Measurements from ENCODE around the gene CCL15.
"Not testable (repeated sequence)": the region's sequence is repeated elsewhere in the genome, so short reads cannot be mapped to it uniquely, and the experiment has no call there.

CCL15 gene, protein sequence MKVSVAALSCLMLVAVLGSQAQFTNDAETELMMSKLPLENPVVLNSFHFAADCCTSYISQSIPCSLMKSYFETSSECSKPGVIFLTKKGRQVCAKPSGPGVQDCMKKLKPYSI

DNA sequence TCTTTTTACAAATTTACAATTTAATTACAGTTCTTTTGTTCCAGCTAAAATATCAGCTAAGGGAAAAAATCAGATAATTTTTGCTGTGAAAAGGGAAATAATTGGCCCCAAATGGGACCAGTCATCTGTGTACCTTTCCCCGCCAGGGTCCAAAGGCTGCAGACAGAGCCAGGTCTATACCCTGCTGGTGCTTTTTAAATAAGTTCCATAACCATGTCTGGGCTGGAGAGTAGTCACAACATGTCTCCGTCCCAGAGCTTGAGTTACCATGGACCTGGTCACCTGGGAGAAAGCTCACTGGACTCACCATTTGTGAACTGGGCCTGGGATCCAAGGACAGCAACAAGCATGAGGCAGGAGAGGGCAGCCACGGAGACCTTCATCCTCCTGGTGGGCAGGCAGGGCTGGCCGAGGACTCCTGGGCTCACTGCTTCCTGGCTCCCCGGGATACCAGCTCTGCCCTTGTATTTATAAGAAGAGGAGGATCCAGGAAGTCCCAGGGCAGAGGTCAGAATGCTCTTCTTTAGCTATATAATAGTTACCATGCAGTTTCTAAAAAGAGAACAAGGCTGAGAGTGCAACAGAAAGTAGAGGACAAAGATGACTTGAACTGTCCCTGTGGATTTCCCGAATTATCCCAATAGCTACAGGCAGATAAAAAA is at the start of gene CCL15:
CCL15 (minus strand) TSS at position 444 of the 662 bp plus-strand sequence; CDS start at position 383, 61 bp downstream.
- DNase-seq, result no peak

DNA sequence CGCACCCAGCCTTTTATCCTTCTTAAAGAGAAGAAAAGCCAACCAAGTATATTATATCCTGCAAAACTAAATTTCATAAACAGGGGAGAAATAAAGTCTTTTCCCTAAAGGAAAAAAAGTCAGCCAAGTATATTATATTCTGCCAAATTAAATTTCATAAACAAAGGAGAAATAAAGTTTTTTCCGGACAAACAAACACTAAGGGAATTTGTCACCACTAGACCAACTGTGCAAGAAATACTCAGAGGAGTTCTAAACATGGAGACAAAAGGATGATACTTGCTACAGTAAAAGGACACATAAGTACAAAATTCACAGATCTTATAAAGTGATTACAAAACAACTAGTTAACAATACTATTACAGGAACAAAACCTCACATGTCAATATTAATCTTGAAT is 48.3 kb upstream of the CCL15 start:
- no peak for DNase-seq

DNA sequence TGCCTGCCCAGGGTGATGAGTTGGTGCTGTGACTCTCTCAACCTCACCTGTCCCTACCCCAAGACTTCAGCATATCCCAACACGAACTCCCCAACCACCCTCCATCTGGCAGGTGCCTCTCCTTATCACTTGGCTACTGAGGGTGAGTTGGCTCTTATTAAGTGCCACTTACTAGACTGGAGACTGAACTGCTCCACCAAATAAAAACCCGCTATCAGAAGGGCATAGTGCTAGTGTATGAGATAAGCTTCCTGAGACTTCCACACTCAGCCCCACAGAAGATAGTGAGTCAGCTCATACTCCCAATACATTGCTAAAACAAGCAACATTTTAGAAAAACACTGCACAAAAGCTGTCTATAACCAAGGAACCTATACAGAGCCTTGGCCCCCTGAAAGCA is 46.7 kb upstream of the CCL15 start:
- peak; percentile 41 for DNase-seq

DNA sequence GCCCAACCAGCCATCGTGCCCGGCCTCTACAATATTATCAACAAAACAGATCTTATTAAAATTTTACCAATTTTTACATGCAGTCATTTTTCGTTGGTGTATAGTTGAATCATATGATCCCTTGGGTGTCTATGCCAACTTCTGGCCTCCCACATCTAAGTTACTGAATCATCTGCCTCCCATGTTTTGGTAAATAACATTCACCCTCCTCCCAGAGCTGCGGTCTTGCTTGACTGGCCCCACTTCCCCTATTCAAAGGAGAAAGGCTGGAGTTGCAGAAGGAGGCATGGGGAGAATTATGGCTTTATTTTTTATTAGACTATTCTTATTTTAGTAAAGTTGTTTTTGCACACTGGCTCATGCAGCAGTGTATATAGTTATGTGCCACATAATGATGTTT is 34.9 kb upstream of the CCL15 start:
- no peak for DNase-seq

DNA sequence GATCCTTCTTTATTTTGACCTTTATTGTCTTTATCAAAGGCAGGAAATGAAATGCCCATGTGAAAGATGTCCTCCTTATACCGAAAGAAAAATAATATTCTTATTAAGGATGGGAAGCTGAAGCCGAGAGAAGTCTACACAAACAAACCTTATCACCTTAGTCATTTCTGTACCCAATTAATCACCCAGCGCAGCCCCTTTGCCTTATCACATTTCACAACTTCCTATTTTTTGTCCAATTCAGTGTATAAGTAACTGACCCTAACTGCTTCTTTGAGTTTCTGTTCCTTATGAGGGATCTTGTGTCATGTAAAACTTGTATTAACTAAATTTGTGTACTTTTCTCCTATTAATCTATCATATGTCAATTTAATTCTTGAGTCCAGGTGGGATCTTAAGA is 32.8 kb upstream of the CCL15 start:
- peak; percentile 85 for DNase-seq

DNA sequence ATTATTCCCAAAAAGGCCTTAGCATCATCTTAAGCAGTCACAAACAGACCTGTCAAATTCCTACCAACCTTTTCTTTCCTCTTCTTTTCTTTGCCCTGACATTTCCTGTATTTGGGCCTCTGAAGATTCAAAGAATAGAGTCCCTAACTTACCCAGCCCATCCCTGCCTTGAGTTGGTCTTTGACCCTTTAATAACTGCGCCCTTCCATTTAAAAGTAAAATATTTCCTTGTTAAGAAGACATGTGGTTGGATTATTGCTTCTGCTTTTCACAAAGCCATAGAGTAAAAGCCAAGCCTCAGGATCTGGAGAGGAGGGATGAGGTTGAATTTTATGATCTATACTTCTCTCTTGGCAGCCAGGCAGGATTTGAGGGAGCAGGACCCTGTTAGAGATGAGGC is 29.6 kb upstream of the CCL15 start:
- no peak for DNase-seq

DNA sequence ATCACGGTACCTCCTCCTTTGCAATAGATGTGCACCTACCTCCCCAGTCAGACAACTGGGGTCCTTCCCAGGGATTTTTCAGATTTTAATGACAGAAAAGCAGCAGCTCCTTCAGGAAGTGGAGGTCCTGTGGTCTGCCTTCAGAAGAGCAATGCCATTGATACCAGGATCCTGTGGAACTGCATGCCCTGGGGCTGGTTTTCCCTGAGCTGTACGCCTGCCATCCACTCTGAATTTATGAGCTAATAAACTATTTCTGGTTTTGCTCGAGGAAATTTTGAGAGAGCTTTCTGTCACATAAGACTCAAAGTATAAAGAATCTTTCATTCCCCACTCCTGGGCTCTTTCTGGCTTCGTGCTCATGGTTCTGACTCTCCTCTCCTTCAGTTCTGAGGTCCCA is 26.4 kb upstream of the CCL15 start:
- no peak for DNase-seq

DNA sequence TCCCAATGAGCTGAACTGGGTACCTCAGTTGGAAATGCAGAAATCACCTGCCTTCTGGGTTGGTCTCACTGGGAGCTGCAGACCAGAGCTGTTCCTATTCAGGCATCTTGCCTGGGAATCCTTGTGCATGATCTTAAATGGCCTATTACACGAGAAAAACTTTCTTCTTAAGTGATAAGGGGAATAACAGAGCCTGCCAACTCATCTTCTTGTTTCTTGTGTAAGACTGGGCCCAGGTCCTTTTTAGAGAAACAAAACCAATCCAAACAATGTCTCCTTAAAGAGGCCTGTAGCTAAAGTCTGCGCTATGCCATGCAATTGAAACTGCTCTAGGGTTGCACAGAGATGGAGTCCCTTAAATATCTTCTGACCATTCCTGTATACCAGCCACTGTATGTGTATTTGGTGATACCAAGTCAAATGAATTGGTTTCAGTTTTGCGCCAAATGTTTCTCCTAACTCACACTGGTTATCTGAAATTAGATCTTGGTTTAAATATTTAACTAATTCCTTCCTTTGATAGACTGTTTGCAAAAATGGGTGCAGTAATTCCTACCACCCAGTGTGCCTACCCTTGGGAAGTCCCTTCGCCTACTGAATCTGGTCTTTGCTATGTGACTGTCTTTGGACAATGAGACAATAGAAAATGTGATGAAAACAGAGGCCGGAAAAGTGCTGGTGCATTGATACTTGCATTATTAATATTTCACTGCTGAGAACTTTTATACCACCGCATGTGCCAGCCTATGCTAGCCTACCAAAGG is 22.9 kb upstream of the CCL15 start:
- no peak for DNase-seq

DNA sequence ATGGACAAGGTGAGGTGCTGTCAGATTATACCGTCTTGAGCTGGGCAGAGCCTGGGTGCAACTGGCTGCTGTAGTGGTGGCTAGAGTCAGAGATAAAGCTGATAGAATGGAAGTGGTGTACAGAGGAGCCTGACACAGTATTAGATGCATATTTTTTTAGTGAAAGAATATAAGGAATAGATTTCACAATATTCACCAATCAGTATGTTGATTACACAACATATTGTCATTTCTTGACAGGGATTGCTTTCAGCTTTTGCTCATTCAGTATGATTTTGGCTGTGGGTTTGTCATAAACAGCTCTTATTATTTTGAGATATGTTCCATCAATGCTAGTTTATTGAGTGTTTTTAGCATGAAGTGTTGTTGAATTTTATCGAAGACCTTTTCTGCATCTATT is 18.1 kb upstream of the CCL15 start:
- DNase-seq, result no peak

DNA sequence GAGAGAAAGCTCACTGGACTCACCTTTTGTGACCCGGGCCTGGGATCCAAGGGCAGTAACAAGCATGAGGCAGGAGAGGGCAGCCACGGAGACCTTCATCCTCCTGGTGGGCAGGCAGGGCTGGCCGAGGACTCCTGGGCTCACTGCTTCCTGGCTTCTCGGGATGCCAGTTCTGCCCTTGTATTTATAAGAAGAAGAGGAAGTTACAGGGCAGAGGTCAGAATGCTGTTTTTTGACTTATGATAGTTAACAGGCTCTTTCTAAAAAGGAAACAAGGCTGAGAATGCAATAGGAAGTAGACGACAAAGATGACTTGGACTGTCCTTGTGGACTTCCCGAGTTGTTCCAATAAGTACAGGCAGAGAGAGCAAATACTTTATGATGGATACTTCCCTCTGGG is 16.4 kb upstream of the CCL15 start, which contains the start of gene CCL23:
CCL23 (minus strand) TSS at position 174 of the 400 bp plus-strand sequence; CDS start at position 99, 75 bp downstream.
- peak; percentile 8 for DNase-seq

DNA sequence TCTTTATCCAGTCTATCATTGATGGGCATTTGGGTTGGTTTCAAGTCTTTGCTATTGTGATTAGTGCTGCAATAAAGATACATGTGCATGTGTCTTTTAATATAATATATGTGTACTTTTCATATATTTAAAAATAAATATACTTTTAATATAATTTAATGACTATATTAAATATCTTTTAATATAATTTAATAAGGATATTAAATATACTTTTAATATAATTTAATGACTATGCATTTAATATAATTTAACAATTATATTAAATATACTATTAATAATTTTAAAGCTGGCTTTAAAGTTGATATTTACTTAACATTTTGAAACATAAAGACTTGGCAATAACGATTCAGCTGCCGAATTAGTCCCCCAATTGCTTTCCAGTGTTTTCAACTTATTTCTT is 15.2 kb upstream of the CCL15 start:
- DNase-seq, result no peak

DNA sequence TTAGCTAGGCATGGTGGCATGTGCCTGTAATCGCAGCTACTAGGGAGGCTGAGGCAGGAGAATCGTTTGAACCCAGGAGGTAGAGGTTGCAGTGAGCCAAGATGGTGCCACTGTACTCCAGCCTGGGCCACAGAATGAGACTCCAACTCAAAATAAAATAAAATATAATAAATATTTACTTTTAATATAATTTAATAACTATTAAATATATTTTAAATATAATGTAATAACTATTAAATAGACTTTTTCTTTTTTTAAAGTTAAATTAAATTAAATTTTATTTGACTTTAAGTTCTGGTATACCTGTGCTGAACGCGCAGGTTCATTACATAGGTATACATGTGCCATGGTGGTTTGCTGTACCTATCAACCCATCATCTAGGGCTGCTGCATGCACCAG is 14.5 kb upstream of the CCL15 start:
- not testable (repeated sequence) for DNase-seq

DNA sequence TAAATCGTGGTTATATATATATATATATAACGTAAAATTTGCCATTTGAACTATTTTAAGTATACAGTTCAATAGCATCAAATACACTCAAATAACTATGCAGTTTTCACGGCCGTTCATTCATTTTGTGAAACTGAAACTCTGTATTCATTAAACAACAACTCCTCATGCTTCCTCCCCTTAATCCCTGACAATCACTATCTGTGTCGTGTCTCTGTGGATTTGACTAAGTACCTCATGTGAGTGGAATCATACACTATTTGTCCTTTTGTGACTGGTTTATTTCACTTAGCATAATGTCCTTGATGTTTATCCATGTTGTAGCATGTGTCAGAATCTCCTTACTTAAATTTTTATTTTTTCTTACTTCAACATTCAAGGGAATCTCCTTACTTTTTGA is 13.6 kb upstream of the CCL15 start:
- DNase-seq, result no peak

DNA sequence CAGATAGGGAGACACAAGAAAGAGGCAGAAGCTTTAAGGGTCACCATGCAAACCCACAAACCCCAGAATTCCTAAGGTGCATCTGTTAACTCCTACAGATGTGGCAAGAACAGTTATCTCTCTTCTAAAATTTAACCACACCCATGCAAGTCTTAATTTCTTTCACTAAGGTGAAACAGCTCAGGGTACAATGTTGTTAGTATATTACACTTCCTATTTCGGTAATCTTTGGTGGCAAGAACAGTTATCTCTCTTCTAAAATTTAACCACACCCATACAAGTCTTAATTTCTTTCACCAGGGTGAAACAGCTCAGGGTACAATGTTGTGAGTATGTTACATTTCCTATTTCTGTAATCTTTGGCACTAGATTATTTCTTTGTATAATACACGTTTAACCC is 9.8 kb upstream of the CCL15 start:
- peak; percentile 67 for DNase-seq

DNA sequence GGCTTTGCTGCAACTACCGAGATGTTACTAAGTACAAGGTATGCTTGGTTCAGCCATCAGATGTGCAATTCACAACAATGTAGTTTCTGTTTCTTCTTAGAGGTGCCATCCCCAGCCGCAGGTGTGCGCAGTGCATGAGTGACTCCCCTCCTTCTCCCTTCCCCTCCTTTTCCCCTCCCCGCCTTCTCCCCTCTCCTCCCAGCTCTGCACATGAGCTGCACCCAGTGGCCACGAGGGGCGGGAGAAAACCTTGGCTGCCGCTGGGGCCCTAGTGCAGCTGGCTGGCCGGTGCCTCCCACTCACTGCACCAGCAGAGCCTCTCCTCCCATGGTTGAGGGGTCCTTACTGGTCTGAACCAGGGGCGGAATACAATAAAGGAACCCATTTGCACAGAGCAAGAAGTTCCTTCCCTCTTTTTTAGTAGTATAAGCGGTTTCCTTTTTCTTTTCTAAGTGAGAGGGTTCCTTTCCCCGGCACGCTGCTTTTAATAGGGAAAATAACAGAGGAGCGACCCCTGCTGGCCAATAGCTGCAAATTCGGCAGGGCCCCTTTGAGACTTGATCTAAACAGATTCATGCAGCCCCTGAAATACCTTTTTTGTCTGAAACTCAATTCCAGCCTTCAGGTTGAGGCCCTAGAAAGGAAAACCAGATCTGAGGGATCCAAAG is 7.8 kb upstream of the CCL15 start:
- no peak for DNase-seq

DNA sequence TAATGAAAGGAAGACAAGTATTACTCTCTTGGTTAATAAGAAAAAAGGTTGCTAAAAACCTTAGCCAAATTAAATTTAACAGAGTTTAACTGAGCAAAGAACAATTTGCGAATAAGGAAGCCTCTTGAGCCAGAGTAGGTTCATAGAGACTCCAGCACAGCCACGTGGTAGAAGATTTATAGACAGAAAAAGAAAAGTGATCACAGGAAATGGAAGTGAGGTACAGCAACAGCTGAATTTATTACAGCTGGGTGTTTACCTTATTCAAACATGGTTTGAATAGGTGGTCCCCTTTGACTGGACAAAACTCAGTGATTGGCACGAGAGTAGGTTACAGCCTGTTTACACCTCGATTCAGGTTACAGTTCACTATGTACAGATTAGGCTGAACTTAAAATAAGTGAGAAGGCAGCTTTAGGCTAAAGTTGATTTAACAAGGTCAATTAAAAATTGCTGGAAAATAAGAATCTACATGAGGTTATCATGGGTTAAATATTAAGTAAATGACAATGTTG is 3.3 kb upstream of the CCL15 start:
- DNase-seq, result peak; percentile 4

DNA sequence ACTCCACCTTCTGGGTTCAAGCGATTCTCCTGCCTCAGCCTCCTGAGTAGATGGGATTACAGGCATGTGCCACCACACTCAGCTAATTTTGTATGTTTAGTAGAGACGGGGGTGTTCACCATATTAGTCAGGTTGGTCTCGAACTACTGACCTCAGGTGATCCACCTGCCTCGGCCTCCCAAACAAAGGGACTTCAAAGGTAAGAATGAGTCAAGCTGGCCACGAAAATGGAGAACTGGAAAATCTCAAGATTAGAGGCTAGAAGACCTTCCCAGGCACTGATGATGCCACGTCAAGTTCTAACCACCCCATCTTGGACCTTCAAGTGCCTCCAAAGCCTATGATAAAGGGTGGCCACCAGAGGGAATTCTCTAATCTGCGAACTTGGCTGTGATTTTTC is 1.3 kb upstream of the CCL15 start:
- no peak for DNase-seq

DNA sequence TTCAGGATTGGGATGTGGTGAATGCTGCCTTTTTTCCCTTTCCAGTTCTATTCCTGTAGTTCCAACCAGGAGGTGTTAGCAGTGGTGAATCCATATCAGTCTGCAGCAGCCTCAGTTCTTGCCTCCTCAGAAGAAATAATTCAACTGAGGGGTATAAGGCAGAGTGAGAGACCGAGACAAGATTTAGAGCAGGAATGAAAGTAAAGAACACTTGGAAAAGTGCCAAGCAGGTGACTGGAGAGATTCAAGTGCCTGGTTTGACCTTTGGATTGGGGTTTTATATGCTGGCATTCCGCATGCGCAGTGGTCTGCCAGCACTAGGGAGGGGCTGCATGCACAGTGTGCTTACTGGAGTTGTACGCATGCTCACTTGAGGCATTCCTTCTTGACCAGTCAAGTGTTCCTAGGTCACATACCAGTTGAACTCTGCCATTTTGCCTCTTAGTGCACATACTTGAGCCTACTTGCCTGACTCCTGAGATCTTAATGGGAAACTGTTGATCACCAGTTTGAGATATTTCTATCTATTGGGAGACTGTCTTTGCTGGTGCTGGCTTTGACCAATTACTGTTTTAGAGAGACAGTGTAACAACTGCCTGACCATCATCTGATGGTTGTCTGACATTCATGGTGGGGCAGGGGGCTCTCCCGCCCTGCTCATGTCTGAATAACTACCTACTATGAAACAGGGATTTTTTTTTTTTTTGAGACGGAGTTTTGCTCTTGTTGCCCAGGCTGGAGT is 680 bp upstream of the CCL15 start:
- no peak for DNase-seq

DNA sequence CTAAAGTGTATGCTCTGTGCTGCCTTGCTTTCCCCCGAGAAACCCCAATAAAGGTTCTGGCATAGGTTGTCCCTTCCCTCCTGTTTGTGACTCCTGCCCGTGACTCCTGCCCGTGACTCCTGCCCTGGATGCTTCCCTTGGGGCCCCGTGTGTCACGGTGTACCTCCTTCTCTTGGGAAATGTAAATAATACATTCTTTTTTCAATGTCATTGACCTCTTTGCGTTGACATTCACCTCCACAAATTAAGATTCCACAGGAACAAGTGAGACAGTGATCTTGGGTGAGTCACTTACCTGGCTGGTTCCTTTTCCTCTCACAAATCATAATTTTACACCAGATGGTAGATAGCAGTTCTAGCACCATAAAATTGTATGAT is 632 bp downstream of the CCL15 start:
- DNase-seq, result no peak

DNA sequence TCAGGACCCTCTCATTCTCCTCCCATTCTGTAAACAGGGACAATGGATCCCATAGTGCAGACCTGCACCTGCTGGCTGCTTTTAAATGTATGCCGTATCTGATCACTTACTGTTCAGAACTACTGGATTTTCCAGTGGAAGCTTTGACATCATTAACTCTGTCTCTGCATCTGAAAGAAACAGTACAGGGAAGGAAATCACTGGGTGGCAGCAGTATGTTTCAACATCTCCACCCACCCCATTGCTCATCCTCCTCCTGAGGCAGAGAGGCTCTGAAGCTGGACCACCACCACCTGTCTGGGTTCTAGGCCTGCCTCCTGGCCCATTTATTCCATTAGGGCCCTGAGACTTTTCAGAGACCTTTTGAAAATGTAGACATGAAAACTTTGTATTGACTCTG is 2.6 kb downstream of the CCL15 start:
- DNase-seq, result no peak

DNA sequence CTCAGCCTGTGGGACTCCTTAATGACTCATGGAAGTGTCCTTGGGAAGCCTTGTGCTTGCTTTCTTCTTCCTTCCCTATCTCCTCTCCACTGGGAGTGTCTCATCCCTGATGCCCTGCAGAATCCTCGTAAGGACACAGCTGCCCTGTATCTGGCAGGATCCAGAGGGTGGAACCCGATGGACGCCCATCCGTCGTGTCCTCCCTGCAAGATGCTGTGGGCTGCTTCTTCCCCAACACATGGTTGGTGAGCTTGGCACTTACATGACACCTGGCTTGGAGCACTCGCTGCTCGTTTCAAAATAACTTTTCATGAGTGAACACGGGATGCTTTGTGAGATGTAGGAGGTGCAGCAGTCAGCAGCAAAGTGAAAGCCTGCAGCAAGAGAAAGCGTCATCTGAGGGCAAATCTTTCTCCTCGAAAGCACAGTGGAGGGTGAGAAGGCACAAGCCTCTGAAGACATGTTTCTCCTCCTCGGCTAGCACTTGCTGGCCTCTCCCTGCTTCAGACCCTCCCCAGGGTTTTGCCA is 3.3 kb downstream of the CCL15 start:
- DNase-seq, result no peak

DNA sequence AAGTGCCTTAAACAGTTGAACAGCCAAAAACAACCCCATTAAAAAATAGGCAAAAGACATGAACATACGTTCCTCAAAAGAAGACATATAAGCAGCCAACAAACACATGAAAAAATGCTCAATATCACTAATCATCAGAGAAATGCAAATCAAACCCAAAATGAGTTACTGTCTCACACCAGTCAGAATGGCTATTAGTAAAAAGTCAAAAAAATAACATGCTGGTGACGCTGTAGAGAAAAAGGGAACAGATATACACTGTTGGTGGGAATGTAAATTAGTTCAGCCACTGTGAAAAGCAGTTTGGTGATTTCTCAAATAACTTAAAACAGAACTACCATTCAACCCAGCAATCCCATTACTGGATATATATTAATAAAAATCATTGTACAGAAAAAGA is 6.0 kb downstream of the CCL15 start:
- DNase-seq, result not testable (repeated sequence)

DNA sequence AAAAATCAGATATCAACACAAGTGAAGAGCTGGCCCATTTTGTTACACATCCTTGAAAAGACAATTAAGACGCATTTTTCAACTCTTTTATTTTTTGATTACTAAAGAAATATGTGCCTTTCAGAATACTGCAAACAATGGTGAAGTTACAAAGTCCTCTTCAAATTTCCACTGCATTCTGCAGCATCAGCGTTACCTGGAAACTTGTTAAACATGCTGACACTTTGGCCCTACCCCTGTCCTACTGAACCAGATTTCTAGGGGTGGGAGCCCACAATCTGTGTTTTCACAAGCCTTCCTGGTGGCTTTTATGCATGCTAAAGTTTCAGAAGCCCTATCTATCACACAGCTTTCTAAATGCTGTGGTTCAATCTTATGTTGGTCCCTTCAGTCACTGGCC is 10.3 kb downstream of the CCL15 start:
- no peak for DNase-seq

Measured in OCI-M1 (cell line).